Kidney tubule cell (primary cell): Measurements from ENCODE around the gene MMP1.

Experiments
- DNase-seq: peaks from one replicate; pipeline ENCODE4 v3.0.0-alpha.2; 2018; ENCODE audit warnings: low spot score

Gene MMP1

DNA sequence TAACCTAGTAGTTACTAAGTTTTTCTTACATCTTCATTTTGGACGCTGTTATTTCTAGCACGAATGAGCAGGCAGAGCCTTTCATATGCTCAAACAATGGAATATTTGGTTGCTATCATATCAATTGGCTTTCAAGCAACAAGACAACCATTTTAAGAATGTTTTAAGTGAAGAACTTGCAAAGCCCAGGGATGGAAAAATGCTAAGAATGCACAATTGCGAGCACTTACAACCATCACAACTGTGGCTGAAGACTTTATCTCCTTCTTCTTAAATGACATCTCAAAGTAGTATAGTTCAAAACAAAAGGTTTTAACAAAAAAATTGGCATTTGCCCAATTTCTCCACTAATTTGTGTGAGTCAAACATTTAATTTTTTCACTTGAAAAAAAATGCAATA, 8.3 kb upstream of the MMP1 start:
- no peak for DNase-seq

DNA sequence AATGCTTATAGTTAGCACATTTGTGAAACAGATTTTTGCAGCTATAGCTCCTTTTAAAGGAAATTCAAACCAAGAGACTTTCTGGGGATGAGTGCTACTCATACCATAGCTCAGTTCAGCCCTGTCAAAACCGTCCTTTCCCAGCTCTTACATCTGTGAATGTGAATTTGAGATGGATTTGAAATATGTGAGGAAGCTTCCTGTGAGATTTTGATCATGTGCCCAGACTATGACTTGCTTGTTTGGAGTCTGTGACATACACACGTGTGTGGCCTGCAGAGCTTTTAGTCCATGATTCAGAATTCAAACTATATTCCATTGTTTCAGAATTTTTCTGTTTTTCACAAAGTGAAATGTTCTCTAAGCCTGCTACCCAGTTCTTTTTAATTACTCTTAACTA, 4.4 kb upstream of the MMP1 start:
- no peak for DNase-seq

- no peak for DNase-seq
Measured at GRCh38 chr11:102800767-102801166, 2.8 kb upstream of the MMP1 start.

GRCh38 chr11:102799681-102800340, 1.9 kb upstream of the MMP1 start:
- no peak for DNase-seq

GRCh38 chr11:102794382-102794781, 3.6 kb downstream of the MMP1 start:
- peak; percentile 55 for DNase-seq

GRCh38 chr11:102793677-102794290, 4.2 kb downstream of the MMP1 start:
- DNase-seq, result no peak

DNA sequence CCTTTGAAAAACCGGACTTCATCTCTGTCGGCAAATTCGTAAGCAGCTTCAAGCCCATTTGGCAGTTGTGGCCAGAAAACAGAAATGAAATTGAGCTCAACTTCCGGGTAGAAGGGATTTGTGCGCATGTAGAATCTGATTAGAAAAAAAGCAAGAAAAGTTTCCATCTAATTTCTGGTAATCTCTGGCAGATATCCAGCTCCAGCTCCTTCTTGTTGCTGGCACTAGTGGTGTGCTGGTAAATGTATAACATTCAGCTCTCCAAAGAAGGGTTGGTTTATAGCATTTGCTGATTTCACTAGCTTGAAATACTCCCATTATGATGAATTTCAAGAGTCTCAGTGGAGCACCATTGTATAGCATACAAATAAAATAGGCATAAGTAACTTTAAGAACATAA, 5.4 kb downstream of the MMP1 start:
- peak; percentile 15 for DNase-seq

- peak; percentile 74 for DNase-seq
Measured at GRCh38 chr11:102791271-102792036, 6.5 kb downstream of the MMP1 start.

GRCh38 chr11:102788334-102788995, 9.5 kb downstream of the MMP1 start:
- no peak for DNase-seq

DNA sequence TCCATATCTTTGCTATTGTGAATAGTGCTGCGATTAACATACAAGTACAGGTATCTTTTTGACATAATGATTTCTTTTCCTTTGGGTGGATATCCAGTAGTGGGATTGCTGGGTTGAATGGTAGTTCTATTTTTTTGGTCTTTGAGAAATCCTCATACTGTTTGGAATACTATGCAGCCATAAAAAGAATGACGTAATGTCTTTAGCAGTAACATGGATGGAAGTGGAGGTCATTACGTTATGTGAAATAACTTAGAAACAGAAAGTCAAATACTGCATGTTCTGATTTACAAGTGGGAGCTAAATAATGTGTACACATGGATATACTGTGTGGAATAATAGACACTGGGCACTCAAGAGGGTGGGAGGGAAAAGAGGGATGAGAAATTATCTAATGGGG, 13.6 kb downstream of the MMP1 start:
- no peak for DNase-seq

DNA sequence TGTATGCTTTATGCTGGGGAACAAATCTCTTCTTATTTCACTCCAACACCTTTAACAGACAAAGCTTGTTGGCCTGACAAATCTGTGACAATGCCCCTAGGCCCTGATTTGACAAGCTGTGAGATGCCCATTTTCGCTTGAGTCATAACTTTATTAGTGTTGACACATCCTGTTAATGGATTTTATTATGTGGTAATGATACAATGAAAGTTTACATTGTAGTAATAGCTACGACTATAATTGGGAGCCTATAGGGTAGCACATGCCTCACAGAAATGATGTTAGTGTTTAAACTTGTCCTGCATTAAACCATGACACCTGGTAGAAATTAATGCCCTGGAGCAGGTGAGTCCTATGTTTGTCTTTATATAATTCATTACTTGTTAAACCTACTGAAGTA, 14.2 kb downstream of the MMP1 start:
- DNase-seq, result no peak

GRCh38 chr11:102783016-102783415, 14.9 kb downstream of the MMP1 start:
- DNase-seq, result no peak

DNA sequence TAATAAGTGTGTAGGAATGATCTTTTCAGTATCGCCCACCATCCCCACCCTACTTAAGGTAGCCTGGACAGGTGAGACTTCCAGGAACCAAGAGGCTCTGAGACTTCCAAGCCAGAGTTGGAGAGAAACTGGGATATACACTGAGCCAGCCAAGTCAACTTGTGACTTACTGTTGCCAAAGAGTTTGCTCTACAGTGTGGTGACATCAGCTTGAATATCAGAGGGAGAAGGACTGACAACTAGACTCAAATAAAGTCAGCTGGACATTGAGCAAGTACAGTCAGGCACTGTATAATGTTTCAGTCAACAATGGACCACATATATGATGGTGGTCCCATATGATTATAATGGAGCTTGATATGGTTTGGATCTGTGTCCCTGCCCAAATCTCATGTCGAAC, 16.3 kb downstream of the MMP1 start:
- DNase-seq, result no peak

GRCh38 chr11:102780491-102780918, 17.5 kb downstream of the MMP1 start, which contains the start of gene MMP10:
Gene MMP10, minus strand, starts transcription at chr11:102780628. Its CDS starts 37 bp downstream, at chr11:102780591.
- peak; percentile 84 for DNase-seq

DNA sequence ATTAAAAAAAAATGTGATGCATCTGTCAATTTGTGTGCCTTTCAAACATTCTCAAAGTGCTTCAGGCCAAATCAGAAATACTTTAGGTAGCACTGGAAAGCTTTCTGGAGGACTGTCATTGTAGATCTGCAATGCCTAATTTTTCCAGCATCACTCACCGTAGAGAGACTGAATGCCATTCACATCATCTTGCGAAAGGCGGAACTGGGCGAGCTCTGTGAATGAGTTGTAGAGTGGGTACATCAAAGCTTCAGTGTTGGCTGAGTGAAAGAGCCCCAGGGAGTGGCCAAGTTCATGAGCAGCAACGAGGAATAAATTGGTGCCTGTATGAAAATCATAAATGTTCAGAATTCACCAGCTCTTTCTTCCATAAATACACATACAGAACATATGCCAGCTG, 21.5 kb downstream of the MMP1 start:
- DNase-seq, result no peak

DNA sequence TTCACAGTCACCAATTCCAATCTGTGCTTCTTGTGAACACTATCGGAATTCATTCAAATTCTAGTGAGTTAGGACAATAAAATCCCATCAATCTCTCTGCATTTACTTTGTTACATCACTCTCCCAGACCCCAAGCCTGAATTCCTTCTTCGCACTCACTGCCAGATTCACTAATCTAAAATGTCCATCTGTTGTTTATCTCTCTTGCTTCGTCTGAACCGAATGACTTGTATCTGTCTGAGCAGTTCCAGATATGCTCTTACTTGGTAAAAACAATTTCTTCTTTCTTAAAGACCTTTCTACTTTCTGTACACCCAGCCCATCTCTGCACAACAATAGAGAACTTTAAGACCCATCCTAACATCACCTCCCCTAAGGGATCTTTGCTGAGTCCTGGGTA, 24.6 kb downstream of the MMP1 start:
- no peak for DNase-seq

GRCh38 chr11:102771351-102771750, 26.6 kb downstream of the MMP1 start:
- no peak for DNase-seq

DNA sequence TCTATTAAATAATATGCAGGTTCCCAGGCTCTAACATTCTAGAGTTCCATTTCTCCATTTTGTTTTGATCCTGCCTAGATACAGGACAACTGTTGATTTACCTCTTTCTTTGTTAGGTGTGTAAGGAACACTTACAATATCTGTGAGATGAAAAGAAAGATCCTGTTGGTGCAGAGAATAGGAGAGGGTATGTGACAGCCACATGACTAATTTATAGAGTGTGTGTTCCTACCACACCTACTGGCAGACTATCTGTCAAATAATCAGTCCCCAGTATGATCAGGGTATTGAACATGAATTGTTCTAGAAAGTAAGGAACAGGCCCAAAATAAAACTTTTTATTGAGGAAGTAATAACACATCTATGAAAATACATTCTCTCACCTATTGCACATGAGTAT, 27.8 kb downstream of the MMP1 start:
- no peak for DNase-seq

DNA sequence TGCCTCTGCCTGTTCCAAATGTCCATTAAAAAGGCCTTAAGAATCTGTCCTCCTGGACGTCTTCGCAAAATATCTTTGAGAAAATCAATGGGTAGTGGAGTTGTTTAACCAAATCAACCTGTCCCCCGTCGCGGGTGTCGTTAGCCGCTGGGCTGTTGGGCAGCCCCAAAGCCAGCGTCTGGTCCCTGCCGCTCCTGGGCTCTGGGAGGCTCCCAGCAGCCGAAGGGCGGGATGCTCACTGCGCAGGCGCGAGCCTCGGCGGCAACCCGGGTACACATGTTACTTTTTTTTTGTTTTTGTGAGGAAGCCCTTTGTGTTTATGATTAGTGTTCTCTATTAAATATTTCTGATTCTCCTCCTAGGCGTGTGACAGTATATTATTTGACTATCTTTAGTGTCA, 30.2 kb downstream of the MMP1 start:
- no peak for DNase-seq

GRCh38 chr11:102763440-102763839, 34.5 kb downstream of the MMP1 start:
- DNase-seq, result peak; percentile 88

- peak; percentile 93 for DNase-seq
Measured at GRCh38 chr11:102762361-102762767, 35.6 kb downstream of the MMP1 start.

DNA sequence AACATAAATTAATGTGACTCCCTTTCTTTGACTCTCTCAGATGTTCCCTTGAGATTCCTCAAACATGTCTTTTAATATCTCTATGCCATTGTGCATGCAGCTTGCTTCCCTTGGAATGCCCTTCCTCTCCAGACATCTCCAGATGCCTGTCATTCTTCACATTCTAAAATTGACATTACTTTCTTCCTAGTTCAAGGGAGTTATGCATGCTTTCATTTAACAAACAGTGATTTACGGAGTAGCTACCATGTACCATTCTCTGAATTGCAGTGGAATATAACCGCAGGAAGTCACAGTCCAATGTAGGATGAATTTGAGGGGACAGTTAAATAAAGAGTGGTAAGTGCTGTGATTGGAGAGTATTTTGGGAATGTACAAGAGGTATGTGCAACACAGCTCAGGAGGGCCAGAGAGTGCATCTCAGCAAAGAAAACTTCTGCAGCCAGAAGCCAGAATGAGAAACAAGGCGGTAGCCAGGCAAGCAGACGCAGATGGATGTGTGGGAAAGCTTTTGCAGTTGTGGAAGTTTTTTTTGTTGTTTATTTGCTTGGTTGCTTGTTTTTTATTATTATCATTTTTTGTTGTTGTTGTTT, 36.2 kb downstream of the MMP1 start:
- peak; percentile 80 for DNase-seq
